Muscle layer of colon (tissue), 2 donors: ENCODE results near the gene COL12A1.

ENCODE experiments used
- H3K27ac ChIP-seq: one replicate; pipeline ENCODE4 v1.7.0; 2013; ENCODE audit warnings: low read depth, mild to moderate bottlenecking, low read length, moderate library complexity
- H3K27me3 ChIP-seq, 2 donors: one replicate each; pipeline ENCODE4 v1.7.0; 2013; ENCODE audit warnings: low read length in 2 of 2, mild to moderate bottlenecking in 2 of 2; ENCODE audit not compliant: insufficient read depth in 2 of 2, control insufficient read depth in 1 of 2
- H3K36me3 ChIP-seq: one replicate; pipeline ENCODE4 v1.7.0; 2013; ENCODE audit warnings: mild to moderate bottlenecking, low read length; ENCODE audit not compliant: insufficient read depth
- H3K4me1 ChIP-seq: one replicate; pipeline ENCODE4 v1.7.0; 2013; ENCODE audit warnings: mild to moderate bottlenecking, low read length; ENCODE audit not compliant: insufficient read depth
- H3K4me3 ChIP-seq, 2 donors: one replicate each; pipeline ENCODE4 v1.7.0; 2013; ENCODE audit warnings: low read length in 2 of 2, low read depth in 1 of 2, mild to moderate bottlenecking in 1 of 2, moderate library complexity in 1 of 2
- H3K9ac ChIP-seq: one replicate; pipeline ENCODE4 v1.7.0; 2013; ENCODE audit warnings: low read length
- H3K9me3 ChIP-seq: one replicate; pipeline ENCODE4 v1.7.0; 2013; ENCODE audit warnings: mild to moderate bottlenecking, low read length
- donor health status: abdominal sarcoma.
- donor health status: Adenocarcinoma of cecum.

Gene COL12A1

GRCh38 chr6:75109765-75110164 is 96.1 kb downstream of the COL12A1 start:
- peaks cover 16% of the 10 kb centered on the region for H3K36me3 ChIP-seq
- H3K9ac ChIP-seq: no peak overlapping the region
- peaks cover 1% of the 10 kb centered on the region for H3K4me1 ChIP-seq
- no peak overlapping the region for H3K27ac ChIP-seq
- no peaks in the 10 kb centered on the region for H3K27me3 ChIP-seq
- H3K4me3 ChIP-seq: no peak overlapping the region
- no peaks in the 10 kb centered on the region for H3K9me3 ChIP-seq

- Histone ChIP-seq H3K27ac (no peak overlapping the region), H3K9me3 (no peaks in the 10 kb centered on the region), H3K4me3 (no peak overlapping the region), H3K27me3 (no peaks in the 10 kb centered on the region), H3K36me3 (peaks cover 16% of the 10 kb centered on the region), H3K4me1 (no peaks in the 10 kb centered on the region), H3K9ac (no peak overlapping the region)
Measured at GRCh38 chr6:75109022-75109421, 96.8 kb downstream of the COL12A1 start.

- Histone ChIP-seq H3K27ac (no peak overlapping the region), H3K9me3 (no peaks in the 10 kb centered on the region), H3K4me3 (no peak overlapping the region), H3K27me3 (no peaks in the 10 kb centered on the region), H3K9ac (no peak overlapping the region), H3K36me3 (peaks cover 18% of the 10 kb centered on the region), H3K4me1 (no peaks in the 10 kb centered on the region)
Measured at GRCh38 chr6:75108333-75108974, 97.4 kb downstream of the COL12A1 start.

GRCh38 chr6:75107913-75108312 is 97.9 kb downstream of the COL12A1 start:
- no peaks in the 10 kb centered on the region for H3K4me1 ChIP-seq
- H3K36me3 ChIP-seq: peaks cover 24% of the 10 kb centered on the region
- H3K27me3 ChIP-seq: no peaks in the 10 kb centered on the region
- no peak overlapping the region for H3K27ac ChIP-seq
- H3K9me3 ChIP-seq: no peaks in the 10 kb centered on the region
- H3K9ac ChIP-seq: no peak overlapping the region
- no peak overlapping the region for H3K4me3 ChIP-seq

GRCh38 chr6:75106426-75106825 is 99.4 kb downstream of the COL12A1 start:
- no peak overlapping the region for H3K9ac ChIP-seq

GRCh38 chr6:75103431-75103830 is 102.4 kb downstream of the COL12A1 start:
- Histone ChIP-seq H3K4me3 (no peak overlapping the region), H3K27me3 (no peaks in the 10 kb centered on the region), H3K27ac (peak overlapping the region; percentile 4), H3K9ac (no peak overlapping the region), H3K36me3 (peaks cover 41% of the 10 kb centered on the region), H3K4me1 (peaks cover 15% of the 10 kb centered on the region), H3K9me3 (no peaks in the 10 kb centered on the region)

More at GRCh38 chr6:75106426-75106825, 99.4 kb downstream of the COL12A1 start:
- Histone ChIP-seq H3K36me3 (peaks cover 31% of the 10 kb centered on the region), H3K27ac (no peak overlapping the region), H3K4me3 (no peak overlapping the region), H3K4me1 (no peaks in the 10 kb centered on the region), H3K9me3 (no peaks in the 10 kb centered on the region), H3K27me3 (no peaks in the 10 kb centered on the region)

- Histone ChIP-seq H3K4me3 (no peak overlapping the region), H3K9me3 (no peaks in the 10 kb centered on the region), H3K4me1 (peaks cover 19% of the 10 kb centered on the region), H3K27ac (no peak overlapping the region), H3K27me3 (no peaks in the 10 kb centered on the region), H3K36me3 (peaks cover 41% of the 10 kb centered on the region), H3K9ac (no peak overlapping the region)
Measured at GRCh38 chr6:75102301-75102700, 103.6 kb downstream of the COL12A1 start.

- Histone ChIP-seq H3K36me3 (peaks cover 41% of the 10 kb centered on the region), H3K9ac (no peak overlapping the region), H3K9me3 (no peaks in the 10 kb centered on the region), H3K27me3 (no peaks in the 10 kb centered on the region), H3K4me3 (no peak overlapping the region), H3K4me1 (peaks cover 19% of the 10 kb centered on the region), H3K27ac (no peak overlapping the region)
Measured at GRCh38 chr6:75101896-75102295, 104.0 kb downstream of the COL12A1 start.

- no peak overlapping the region for H3K4me3 ChIP-seq
- H3K4me1 ChIP-seq: peaks cover 28% of the 10 kb centered on the region
- no peaks in the 10 kb centered on the region for H3K27me3 ChIP-seq
- peak overlapping the region; percentile 52 for H3K27ac ChIP-seq
- peaks cover 30% of the 10 kb centered on the region for H3K36me3 ChIP-seq
- no peaks in the 10 kb centered on the region for H3K9me3 ChIP-seq
- no peak overlapping the region for H3K9ac ChIP-seq
Measured at GRCh38 chr6:75098709-75099108, 107.1 kb downstream of the COL12A1 start.

- H3K36me3 ChIP-seq: peaks cover 21% of the 10 kb centered on the region
- H3K9ac ChIP-seq: no peak overlapping the region
Measured at GRCh38 chr6:75096966-75097365, 108.9 kb downstream of the COL12A1 start.

GRCh38 chr6:75094614-75095200 is 111.1 kb downstream of the COL12A1 start:
- Histone ChIP-seq H3K27me3 (no peaks in the 10 kb centered on the region), H3K27ac (no peak overlapping the region), H3K36me3 (no peaks in the 10 kb centered on the region), H3K9me3 (no peaks in the 10 kb centered on the region), H3K4me3 (peak overlapping the region in 1 of 2 donors; percentile 12), H3K9ac (peak overlapping the region; percentile 11), H3K4me1 (peaks cover 25% of the 10 kb centered on the region)

More at GRCh38 chr6:75096966-75097365, 108.9 kb downstream of the COL12A1 start:
- H3K9me3 ChIP-seq: no peaks in the 10 kb centered on the region
- no peak overlapping the region for H3K27ac ChIP-seq
- H3K4me1 ChIP-seq: peaks cover 28% of the 10 kb centered on the region
- no peak overlapping the region for H3K4me3 ChIP-seq
- H3K27me3 ChIP-seq: no peaks in the 10 kb centered on the region
